Suprapubic skin (tissue), 4 donors: ENCODE data around the gene OR4D1. TPM values are rescaled to one million over a fixed set of nuclear protein-coding genes. Genes with fewer than 3 reads are reported as not detected.

Experiments used
- DNase-seq, 2 donors: peaks; one replicate each; pipeline ENCODE4 v3.0.0-alpha.2; 2019; ENCODE audit warnings: low spot score in 2 of 2
- H3K27ac ChIP-seq: fragments of 200-600 bp; sonication (generic); one replicate; pipeline ENCODE4 v1.5.1; 2019
- H3K27me3 ChIP-seq: fragments of 200-600 bp; sonication (generic); one replicate; pipeline ENCODE4 v1.5.1; 2019
- H3K36me3 ChIP-seq: fragments of 200-600 bp; sonication (generic); one replicate; pipeline ENCODE4 v1.5.1; 2019
- H3K4me1 ChIP-seq: fragments of 200-600 bp; sonication (generic); one replicate; pipeline ENCODE4 v1.5.1; 2019
- H3K4me3 ChIP-seq: fragments of 200-600 bp; sonication (generic); one replicate; pipeline ENCODE4 v1.5.1; 2019; ENCODE audit warnings: mild to moderate bottlenecking
- H3K9me3 ChIP-seq: fragments of 200-600 bp; sonication (generic); one replicate; pipeline ENCODE4 v1.5.1; 2019
- EP300 ChIP-seq: sonication (generic); formaldehyde crosslinking; IDR thresholded peaks from one replicate; pipeline ENCODE4 v1.6.1; 2017; ENCODE audit warnings: antibody characterized with exemption
- POLR2A ChIP-seq, 2 donors: fragments of 450-650 bp; IDR thresholded peaks; one replicate each; pipeline ENCODE4 v1.6.1; 2017; ENCODE audit warnings: antibody characterized with exemption in 2 of 2, mild to moderate bottlenecking in 2 of 2, moderate library complexity in 2 of 2
- POLR2AphosphoS5 ChIP-seq, 3 donors: sonication (generic); formaldehyde crosslinking; IDR thresholded peaks; one replicate each; pipeline ENCODE4 v1.6.1; 2017; ENCODE audit warnings: antibody characterized with exemption in 3 of 3
- WGBS: methylation state at CpG from one replicate; pipeline ENCODE4 v1.1.5; 2018; 5-methylcytosine and 5-hydroxymethylcytosine counted together
- total RNA-seq, 4 donors: library from RNA; depleted of rRNA; stranded (reverse); fragments of >200 nt; gene quantifications; one replicate each; pipeline ENCODE4 v1.1.0, GENCODE V29; 2016
- TF ChIP-seq, protein P1 (sequence below), 2 donors: fragments of 200-600 bp in 1 of 2; fragments of 450-650 bp in 1 of 2; sonication (generic) in 1 of 2; IDR thresholded peaks; one replicate each; pipeline ENCODE4 v1.5.1; 2016 to 2019; ENCODE audit warnings: antibody characterized with exemption in 2 of 2, mild to moderate bottlenecking in 1 of 2, moderate library complexity in 1 of 2

OR4D1 gene
- total RNA-seq, 4 donors from 2014 or later: not detected

- Histone ChIP-seq H3K4me3 (no peak overlapping the region), H3K36me3 (no peaks in the 10 kb centered on the region), H3K4me1 (no peaks in the 10 kb centered on the region), H3K27ac (no peak overlapping the region), H3K9me3 (no peaks in the 10 kb centered on the region), H3K27me3 (peaks cover 17% of the 10 kb centered on the region)
- WGBS: 48% methylated on average over 13 of the region's 14 CpGs
- TF ChIP-seq, protein P1, sequence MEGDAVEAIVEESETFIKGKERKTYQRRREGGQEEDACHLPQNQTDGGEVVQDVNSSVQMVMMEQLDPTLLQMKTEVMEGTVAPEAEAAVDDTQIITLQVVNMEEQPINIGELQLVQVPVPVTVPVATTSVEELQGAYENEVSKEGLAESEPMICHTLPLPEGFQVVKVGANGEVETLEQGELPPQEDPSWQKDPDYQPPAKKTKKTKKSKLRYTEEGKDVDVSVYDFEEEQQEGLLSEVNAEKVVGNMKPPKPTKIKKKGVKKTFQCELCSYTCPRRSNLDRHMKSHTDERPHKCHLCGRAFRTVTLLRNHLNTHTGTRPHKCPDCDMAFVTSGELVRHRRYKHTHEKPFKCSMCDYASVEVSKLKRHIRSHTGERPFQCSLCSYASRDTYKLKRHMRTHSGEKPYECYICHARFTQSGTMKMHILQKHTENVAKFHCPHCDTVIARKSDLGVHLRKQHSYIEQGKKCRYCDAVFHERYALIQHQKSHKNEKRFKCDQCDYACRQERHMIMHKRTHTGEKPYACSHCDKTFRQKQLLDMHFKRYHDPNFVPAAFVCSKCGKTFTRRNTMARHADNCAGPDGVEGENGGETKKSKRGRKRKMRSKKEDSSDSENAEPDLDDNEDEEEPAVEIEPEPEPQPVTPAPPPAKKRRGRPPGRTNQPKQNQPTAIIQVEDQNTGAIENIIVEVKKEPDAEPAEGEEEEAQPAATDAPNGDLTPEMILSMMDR (IDR thresholded peaks at IDR 0.05): peak in 1 of 2 donors; percentile 47
- no peak for TF ChIP-seq POLR2A (IDR thresholded peaks at IDR 0.05)
- no peak for DNase-seq
Measured at GRCh38 chr17:58200024-58200633, 51.9 kb downstream of the OR4D1 start.

DNA sequence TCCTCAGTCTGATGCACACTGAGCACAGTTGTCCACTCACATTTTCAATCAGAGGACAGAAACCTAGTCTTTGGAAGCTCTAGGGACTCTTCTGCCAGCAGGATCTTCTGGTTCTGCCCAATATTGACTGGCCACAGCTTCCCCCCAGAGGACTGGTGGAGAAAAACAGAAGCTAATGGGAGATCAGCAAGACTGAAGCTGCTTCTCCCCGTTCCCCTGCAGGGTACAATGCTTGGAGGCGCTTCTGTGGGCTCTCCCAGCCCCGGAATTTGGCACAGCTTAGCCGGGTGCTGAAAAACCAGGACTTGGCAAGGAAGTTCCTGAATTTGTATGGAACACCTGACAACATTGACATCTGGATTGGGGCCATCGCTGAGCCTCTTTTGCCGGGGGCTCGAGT lies 54.7 kb downstream of the OR4D1 start:
- no peak for DNase-seq
- H3K4me3 ChIP-seq: no peak overlapping the region
- peaks cover 26% of the 10 kb centered on the region for H3K36me3 ChIP-seq
- H3K27ac ChIP-seq: no peak overlapping the region
- 60% methylated on average over 2 of the region's 7 CpGs for WGBS
- H3K9me3 ChIP-seq: no peaks in the 10 kb centered on the region
- peaks cover 14% of the 10 kb centered on the region for H3K27me3 ChIP-seq
- TF ChIP-seq, protein P1 (IDR thresholded peaks at IDR 0.05): no peak
- TF ChIP-seq POLR2AphosphoS5 (IDR thresholded peaks at IDR 0.05): no peak
- no peak for TF ChIP-seq EP300
- no peaks in the 10 kb centered on the region for H3K4me1 ChIP-seq

DNA sequence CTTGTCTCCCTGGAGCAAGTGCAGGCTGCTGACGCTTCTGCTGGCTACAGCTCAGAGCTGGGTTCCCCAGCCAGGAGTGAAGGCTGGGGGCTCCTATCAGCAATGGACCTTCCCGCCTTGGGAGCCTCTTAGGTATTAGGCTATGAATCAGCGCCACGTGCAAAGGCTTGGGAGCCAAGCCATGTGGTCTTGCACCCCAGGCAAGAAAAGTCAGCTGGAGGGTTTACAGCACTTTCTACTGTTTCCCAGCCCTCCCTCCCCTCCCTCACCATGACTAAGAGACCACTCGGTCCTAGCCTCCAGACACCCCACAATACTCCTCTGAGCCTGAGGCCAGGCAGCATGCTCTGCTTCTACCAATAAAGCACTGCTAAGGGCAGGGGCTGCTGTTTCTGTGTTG lies 56.6 kb downstream of the OR4D1 start:
- peaks cover 41% of the 10 kb centered on the region for H3K36me3 ChIP-seq
- DNase-seq: no peak
- TF ChIP-seq POLR2A (IDR thresholded peaks at IDR 0.05) (no peak), EP300 (no peak), POLR2AphosphoS5 (IDR thresholded peaks at IDR 0.05) (no peak)
- TF ChIP-seq, protein P1 (IDR thresholded peaks at IDR 0.05): no peak
- WGBS: no CpG with 5 or more reads among the region's 5 CpGs
- no peaks in the 10 kb centered on the region for H3K9me3 ChIP-seq
- no peak overlapping the region for H3K4me3 ChIP-seq
- no peaks in the 10 kb centered on the region for H3K4me1 ChIP-seq
- no peaks in the 10 kb centered on the region for H3K27me3 ChIP-seq
- no peak overlapping the region for H3K27ac ChIP-seq

DNA sequence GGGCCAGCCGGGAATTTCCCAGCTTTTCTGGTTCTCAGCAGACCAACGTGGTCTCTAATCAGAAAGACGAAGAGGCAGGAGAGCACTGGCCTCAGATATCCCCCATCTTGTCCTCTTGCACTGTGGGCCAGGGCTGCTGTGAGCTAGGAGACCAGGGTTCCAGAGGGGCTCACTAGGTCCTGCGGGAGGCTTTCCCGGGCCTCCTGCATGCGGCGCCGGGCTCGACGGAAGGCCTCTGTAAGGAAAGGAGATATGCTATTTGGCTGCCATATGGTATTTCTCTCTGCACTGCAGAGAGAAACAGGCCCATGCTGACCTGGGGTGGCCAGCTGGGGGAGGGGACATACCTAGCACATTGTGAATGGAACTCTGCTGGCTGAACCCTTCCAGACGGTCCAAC lies 57.8 kb downstream of the OR4D1 start:
- no peaks in the 10 kb centered on the region for H3K27me3 ChIP-seq
- H3K4me1 ChIP-seq: no peaks in the 10 kb centered on the region
- no peak overlapping the region for H3K27ac ChIP-seq
- 95% methylated on average over 10 of the region's 11 CpGs for WGBS
- no peak overlapping the region for H3K4me3 ChIP-seq
- no peaks in the 10 kb centered on the region for H3K9me3 ChIP-seq
- DNase-seq: no peak
- H3K36me3 ChIP-seq: peaks cover 53% of the 10 kb centered on the region
- TF ChIP-seq, protein P1 (IDR thresholded peaks at IDR 0.05): no peak
- TF ChIP-seq POLR2A (IDR thresholded peaks at IDR 0.05) (no peak), EP300 (no peak), POLR2AphosphoS5 (IDR thresholded peaks at IDR 0.05) (no peak)

DNA sequence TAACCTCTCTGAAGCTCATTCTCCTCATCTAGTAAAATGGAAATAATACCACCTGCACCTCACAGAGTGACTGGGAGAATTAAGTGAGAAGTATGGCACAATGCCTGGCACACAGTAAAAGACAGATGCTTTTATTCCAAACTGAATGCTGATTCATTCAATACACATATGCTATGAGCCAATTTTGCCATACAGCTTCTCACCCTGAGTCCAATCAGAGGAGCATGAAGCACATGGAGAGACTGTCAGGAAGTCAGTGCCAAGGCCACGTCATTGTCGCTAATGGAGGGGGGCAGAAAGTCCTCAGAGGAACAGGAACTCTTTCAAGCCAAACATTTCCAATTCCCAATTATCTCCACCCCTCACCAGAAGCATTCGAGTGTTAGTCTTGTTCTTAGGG lies 59.3 kb downstream of the OR4D1 start:
- no peaks in the 10 kb centered on the region for H3K4me1 ChIP-seq
- TF ChIP-seq, protein P1 (IDR thresholded peaks at IDR 0.05): no peak
- no peak for TF ChIP-seq POLR2AphosphoS5 (IDR thresholded peaks at IDR 0.05)
- no peak for TF ChIP-seq EP300
- no peak for TF ChIP-seq POLR2A (IDR thresholded peaks at IDR 0.05)
- H3K4me3 ChIP-seq: no peak overlapping the region
- H3K36me3 ChIP-seq: peaks cover 64% of the 10 kb centered on the region
- H3K27ac ChIP-seq: no peak overlapping the region
- no peaks in the 10 kb centered on the region for H3K27me3 ChIP-seq
- no peaks in the 10 kb centered on the region for H3K9me3 ChIP-seq
- 77% methylated on average over 3 of the region's 3 CpGs for WGBS
- DNase-seq: no peak
